ENCODE results near the gene KIAA0408.

- no peak for TF ChIP-seq POLR2A (IDR thresholded peaks at IDR 0.05; ENCODE audit: low read depth, low read length)
- TF ChIP-seq POLR2AphosphoS5 (IDR thresholded peaks at IDR 0.05; ENCODE audit: low read depth, low read length), result no peak
These were observed 12.4 kb upstream of the KIAA0408 start for GRCh38 chr6:127471379-127472255.
